Omental fat pad (tissue), 4 donors: Measurements from ENCODE around the gene EFCAB6. TPM values are rescaled to one million over a fixed set of nuclear protein-coding genes. Genes with fewer than 3 reads are reported as not detected.

Experiments used
- ATAC-seq: fragments of 150-250 bp; one replicate; pipeline ENCODE4 v1.9.1; 2016; ENCODE audit warnings: mild to moderate bottlenecking, moderate library complexity; ENCODE audit not compliant: low FRiP score
- DNase-seq: peaks from one replicate; pipeline ENCODE4 v3.0.0-alpha.2; 2019; ENCODE audit warnings: low spot score
- CTCF ChIP-seq, 3 donors: fragments of 450-650 bp; IDR thresholded peaks; one replicate each; pipeline ENCODE4 v1.5.1; 2016 to 2017; ENCODE audit warnings: antibody characterized with exemption in 3 of 3, mild to moderate bottlenecking in 3 of 3, moderate library complexity in 2 of 3
- total RNA-seq, 4 donors: library from RNA; depleted of rRNA; stranded (reverse); fragments of >200 nt; gene quantifications; one replicate each; pipeline ENCODE4 v1.1.0, GENCODE V29; 2016

The EFCAB6 gene
- total RNA-seq, 4 donors from 2014 or later: 0.48 to 3.2 (median 1.9) TPM

GRCh38 chr22:43546186-43546585 is 265.9 kb downstream of the EFCAB6 start:
- DNase-seq (no peak), ATAC-seq (no peak)
- no peak for TF ChIP-seq CTCF (IDR thresholded peaks at IDR 0.05)

- no peak for ATAC-seq
- no peak for TF ChIP-seq CTCF (IDR thresholded peaks at IDR 0.05)
- DNase-seq: no peak
Observed at GRCh38 chr22:43544289-43544673, 267.8 kb downstream of the EFCAB6 start.

- TF ChIP-seq CTCF (IDR thresholded peaks at IDR 0.05): no peak
- ATAC-seq (no peak), DNase-seq (no peak)
Observed at GRCh38 chr22:43543522-43544288, 268.4 kb downstream of the EFCAB6 start.

- DNase-seq (no peak), ATAC-seq (no peak)
- TF ChIP-seq CTCF (IDR thresholded peaks at IDR 0.05): no peak
Observed at GRCh38 chr22:43542681-43543521, 269.2 kb downstream of the EFCAB6 start.

GRCh38 chr22:43541462-43542407 is 270.4 kb downstream of the EFCAB6 start:
- TF ChIP-seq CTCF (IDR thresholded peaks at IDR 0.05): no peak
- ATAC-seq (no peak), DNase-seq (no peak)

GRCh38 chr22:43541022-43541421 is 271.1 kb downstream of the EFCAB6 start:
- no peak for DNase-seq
- TF ChIP-seq CTCF (IDR thresholded peaks at IDR 0.05): no peak
- ATAC-seq: no peak
